ENCODE measurements around the gene SNED1. TPM values are rescaled to one million over a fixed set of nuclear protein-coding genes. Genes with fewer than 3 reads are reported as not detected.

The SNED1 gene
- total and polyA plus RNA-seq, 3 experiments from 2014 or later: 0.90 to 3.5 (median 1.8) TPM

DNA sequence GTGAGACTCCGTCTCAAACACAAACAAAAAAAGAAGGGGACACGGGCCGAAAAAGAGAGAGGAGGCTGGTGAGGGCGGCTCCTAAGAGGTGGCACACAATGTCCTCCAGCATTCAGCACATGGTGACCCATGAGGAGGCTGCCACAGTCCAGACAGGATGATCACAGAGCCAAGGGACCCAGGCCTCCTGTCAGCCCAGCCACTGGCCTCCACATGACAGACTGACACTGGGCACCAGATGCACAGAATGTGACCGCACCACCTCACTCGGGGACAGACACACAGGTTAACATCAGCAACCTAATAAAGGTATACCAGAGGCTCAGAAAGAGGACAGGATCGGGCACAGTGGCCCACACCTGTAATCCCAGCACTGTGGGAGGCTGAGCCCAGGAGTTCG, 129.8 kb downstream of the SNED1 start:
- no peak for DNase-seq
- no peaks in the 10 kb centered on the region for H3K9me3 Mint-ChIP-seq
- peak overlapping the region in 3 of 7 donors; percentile 54 to 59 (median 58) for H3K4me3 Mint-ChIP-seq
- Histone ChIP-seq H3K27ac (ENCODE audit: low read depth, low read length) (no peak overlapping the region), H3K4me1 (ENCODE audit: insufficient read depth, low read length) (peaks cover 8% of the 10 kb centered on the region), H3K27me3 (ENCODE audit: insufficient read depth, low read length, poor library complexity, severe bottlenecking) (no peaks in the 10 kb centered on the region), H3K4me3 (ENCODE audit: low read length) (no peak overlapping the region), H3K9me3 (ENCODE audit: low read length) (no peaks in the 10 kb centered on the region), H3K36me3 (ENCODE audit: insufficient read depth, low read length) (no peaks in the 10 kb centered on the region)
- peaks cover 20 to 47% (median 30%) of the 10 kb centered on the region in 3 donors for H3K4me1 Mint-ChIP-seq
- no peaks in the 10 kb centered on the region for H3K27me3 Mint-ChIP-seq
- H3K36me3 Mint-ChIP-seq: peaks cover 0 to 48% (median 11%) of the 10 kb centered on the region in 3 donors
- ChIA-PET CTCF (no interaction called here), POLR2A (no interaction called here)
- peak overlapping the region; percentile 82 to 94 (median 89) for H3K27ac Mint-ChIP-seq

DNA sequence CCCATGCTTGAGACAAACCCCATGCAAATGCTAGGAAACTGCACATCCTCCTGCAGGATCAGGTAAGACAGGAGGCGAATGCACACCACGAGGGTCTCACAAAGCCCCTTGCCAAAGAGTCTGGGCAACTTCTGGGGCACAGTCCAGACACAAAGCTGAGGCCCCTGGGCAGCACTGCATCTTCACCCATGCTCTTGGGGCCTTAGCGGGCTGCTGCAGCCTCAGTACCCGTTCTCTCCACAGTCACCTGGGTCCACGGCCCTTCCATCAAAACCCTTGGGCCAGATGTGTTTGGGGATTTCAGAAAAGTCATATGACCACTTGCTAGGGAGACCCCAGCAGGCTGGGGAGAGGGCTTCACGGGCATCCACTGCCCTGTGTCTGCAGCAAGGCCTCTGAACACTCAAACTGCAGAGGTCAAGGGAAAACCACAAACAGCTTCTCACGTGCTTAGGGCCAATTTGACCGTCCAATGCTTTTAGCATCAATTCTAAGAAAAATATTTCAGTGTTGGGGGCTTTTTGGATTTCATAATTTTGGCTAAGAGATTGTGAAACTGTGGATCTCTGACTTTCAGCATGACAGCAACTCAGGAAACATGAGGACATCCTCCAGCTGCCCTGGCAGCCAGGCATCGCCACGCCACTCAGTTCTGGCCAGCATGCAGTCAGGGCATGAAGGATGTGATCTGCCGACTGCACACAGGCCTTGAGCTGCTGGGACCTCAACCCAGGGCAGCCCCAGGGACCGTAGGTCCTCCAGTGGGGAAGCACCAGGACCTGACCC, 130.9 kb downstream of the SNED1 start:
- no peaks in the 10 kb centered on the region for H3K27me3 Mint-ChIP-seq
- Histone ChIP-seq H3K4me3 (ENCODE audit: low read length) (no peak overlapping the region), H3K36me3 (ENCODE audit: insufficient read depth, low read length) (no peaks in the 10 kb centered on the region), H3K27me3 (ENCODE audit: insufficient read depth, low read length, poor library complexity, severe bottlenecking) (no peaks in the 10 kb centered on the region), H3K27ac (ENCODE audit: low read depth, low read length) (no peak overlapping the region), H3K9me3 (ENCODE audit: low read length) (no peaks in the 10 kb centered on the region), H3K4me1 (ENCODE audit: insufficient read depth, low read length) (peaks cover 8% of the 10 kb centered on the region)
- DNase-seq: no peak
- H3K27ac Mint-ChIP-seq: peak overlapping the region; percentile 20 to 75 (median 58)
- H3K4me3 Mint-ChIP-seq: no peak overlapping the region
- H3K9me3 Mint-ChIP-seq: no peaks in the 10 kb centered on the region
- ChIA-PET CTCF (no interaction called here), POLR2A (interaction anchor here (1.2 kb wide), 1 partner anchor 22 kb away, joined by 3 read pairs; no protein-coding TSS in a partner anchor)
- H3K4me1 Mint-ChIP-seq: peaks cover 16 to 41% (median 24%) of the 10 kb centered on the region in 3 donors
- peaks cover 0 to 51% (median 9%) of the 10 kb centered on the region in 3 donors for H3K36me3 Mint-ChIP-seq

DNA sequence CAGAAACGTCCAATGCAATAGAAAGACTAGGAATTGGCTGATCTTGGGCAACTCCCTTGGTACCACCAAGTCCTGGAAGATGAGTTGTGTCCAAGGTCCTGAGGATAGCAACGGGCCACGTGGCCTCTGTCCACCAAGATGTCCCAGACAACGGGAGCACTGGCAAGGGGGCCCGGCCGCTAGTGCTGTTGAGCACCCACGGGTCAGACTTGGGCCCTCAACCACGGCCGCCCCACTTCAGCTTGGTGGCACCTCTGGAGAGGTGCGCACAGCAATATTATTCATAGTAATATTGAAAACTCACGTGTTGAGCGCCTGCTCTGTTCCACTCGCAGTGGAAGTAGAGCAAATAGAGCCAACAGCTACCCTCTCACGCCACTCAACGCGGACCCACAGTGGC, 131.9 kb downstream of the SNED1 start:
- DNase-seq: no peak
- peaks cover 0 to 60% (median 9%) of the 10 kb centered on the region in 3 donors for H3K36me3 Mint-ChIP-seq
- Histone ChIP-seq H3K27ac (ENCODE audit: low read depth, low read length) (no peak overlapping the region), H3K4me1 (ENCODE audit: insufficient read depth, low read length) (peaks cover 8% of the 10 kb centered on the region), H3K27me3 (ENCODE audit: insufficient read depth, low read length, poor library complexity, severe bottlenecking) (no peaks in the 10 kb centered on the region), H3K36me3 (ENCODE audit: insufficient read depth, low read length) (no peaks in the 10 kb centered on the region), H3K9me3 (ENCODE audit: low read length) (no peaks in the 10 kb centered on the region), H3K4me3 (ENCODE audit: low read length) (no peak overlapping the region)
- no peaks in the 10 kb centered on the region for H3K27me3 Mint-ChIP-seq
- H3K4me3 Mint-ChIP-seq: no peak overlapping the region
- H3K4me1 Mint-ChIP-seq: peaks cover 16 to 40% (median 24%) of the 10 kb centered on the region in 3 donors
- ChIA-PET CTCF (no interaction called here), POLR2A (interaction anchor here (1.2 kb wide), 1 partner anchor 21 kb away, joined by 3 read pairs; no protein-coding TSS in a partner anchor)
- H3K9me3 Mint-ChIP-seq: no peaks in the 10 kb centered on the region
- peak overlapping the region in 3 of 8 donors; percentile 37 to 78 (median 42) for H3K27ac Mint-ChIP-seq

DNA sequence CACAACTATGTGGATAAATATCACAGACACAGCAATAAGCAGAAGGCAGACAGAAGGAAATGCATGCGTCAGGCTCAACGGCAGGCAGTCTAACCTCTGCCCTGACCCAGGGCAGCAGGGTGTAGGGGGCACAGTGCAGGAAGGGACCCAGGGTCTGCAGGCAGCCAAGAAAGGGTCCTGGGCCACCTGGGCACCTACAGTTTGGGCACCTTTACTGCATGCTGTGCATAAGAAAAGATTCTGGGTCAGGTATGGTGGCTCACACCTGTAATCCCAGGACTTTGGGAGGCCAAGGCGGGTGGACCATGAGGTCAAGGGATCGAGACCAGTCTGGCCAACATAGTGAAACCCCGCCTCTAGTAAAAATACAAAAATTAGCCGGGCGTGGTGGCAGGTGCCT, 133.1 kb downstream of the SNED1 start:
- Histone ChIP-seq H3K9me3 (ENCODE audit: low read length) (no peaks in the 10 kb centered on the region), H3K27me3 (ENCODE audit: insufficient read depth, low read length, poor library complexity, severe bottlenecking) (no peaks in the 10 kb centered on the region), H3K36me3 (ENCODE audit: insufficient read depth, low read length) (no peaks in the 10 kb centered on the region), H3K4me1 (ENCODE audit: insufficient read depth, low read length) (peaks cover 8% of the 10 kb centered on the region), H3K4me3 (ENCODE audit: low read length) (no peak overlapping the region), H3K27ac (ENCODE audit: low read depth, low read length) (no peak overlapping the region)
- no peaks in the 10 kb centered on the region for H3K9me3 Mint-ChIP-seq
- no peak for DNase-seq
- H3K27ac Mint-ChIP-seq: no peak overlapping the region
- H3K27me3 Mint-ChIP-seq: no peaks in the 10 kb centered on the region
- H3K4me3 Mint-ChIP-seq: no peak overlapping the region
- ChIA-PET CTCF (no interaction called here), POLR2A (no interaction called here)
- peaks cover 0 to 64% (median 9%) of the 10 kb centered on the region in 3 donors for H3K36me3 Mint-ChIP-seq
- peaks cover 14 to 28% (median 15%) of the 10 kb centered on the region in 3 donors for H3K4me1 Mint-ChIP-seq

DNA sequence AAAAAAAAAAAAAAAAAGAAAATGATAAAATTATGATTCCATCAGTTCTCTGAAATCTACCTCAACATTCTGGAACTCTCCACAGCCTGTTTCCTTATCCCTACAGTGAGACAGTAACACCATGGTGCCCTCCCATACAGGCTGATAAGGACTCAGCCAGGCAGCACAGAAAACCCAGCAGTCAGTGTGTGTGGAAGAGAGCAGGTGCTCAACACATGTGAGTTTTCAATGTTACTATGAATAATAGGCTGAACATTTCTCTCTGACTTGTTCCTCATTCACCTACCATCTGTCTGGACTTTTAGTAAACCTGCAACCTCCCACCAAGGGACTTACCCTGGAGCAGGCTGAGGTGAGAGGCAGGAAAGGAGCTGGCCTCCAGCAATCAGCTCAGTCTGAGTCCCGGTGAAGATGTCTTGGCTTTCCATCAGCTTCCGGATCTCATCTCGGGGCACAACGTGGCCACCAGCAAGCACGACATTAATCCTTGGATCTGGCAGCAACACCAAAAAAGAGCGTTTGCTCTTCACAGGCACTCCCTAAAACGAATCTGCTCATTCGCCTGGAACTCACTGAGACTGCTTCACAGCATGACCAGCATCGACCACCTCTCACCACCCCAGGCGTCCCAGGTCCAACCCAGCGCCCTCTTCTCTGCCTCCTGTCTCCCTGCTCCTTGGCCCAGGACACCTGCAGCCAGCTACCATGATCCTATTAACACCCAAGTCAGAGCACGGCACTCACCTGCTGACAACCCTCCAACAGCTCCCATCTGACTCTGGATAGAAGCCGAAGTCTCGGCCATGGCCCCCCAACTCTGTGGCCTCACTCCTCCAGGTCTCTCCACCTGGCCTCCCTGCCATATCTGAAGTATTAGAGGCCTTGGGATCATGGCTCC, 134.4 kb downstream of the SNED1 start:
- Mint-ChIP-seq H3K36me3 (peaks cover 1 to 68% (median 7%) of the 10 kb centered on the region in 3 donors), H3K9me3 (no peaks in the 10 kb centered on the region), H3K27me3 (no peaks in the 10 kb centered on the region), H3K4me1 (peaks cover 7 to 15% (median 7%) of the 10 kb centered on the region in 3 donors), H3K27ac (peak overlapping the region in 2 of 8 donors; percentile 13 to 29), H3K4me3 (no peak overlapping the region)
- Histone ChIP-seq H3K27me3 (ENCODE audit: insufficient read depth, low read length, poor library complexity, severe bottlenecking) (no peaks in the 10 kb centered on the region), H3K27ac (ENCODE audit: low read depth, low read length) (no peak overlapping the region), H3K4me3 (ENCODE audit: low read length) (no peak overlapping the region), H3K9me3 (ENCODE audit: low read length) (no peaks in the 10 kb centered on the region), H3K4me1 (ENCODE audit: insufficient read depth, low read length) (peaks cover 8% of the 10 kb centered on the region), H3K36me3 (ENCODE audit: insufficient read depth, low read length) (peaks cover under 1% of the 10 kb centered on the region)
- POLR2A ChIA-PET: no interaction called here
- CTCF ChIA-PET: no interaction called here
- DNase-seq: no peak

DNA sequence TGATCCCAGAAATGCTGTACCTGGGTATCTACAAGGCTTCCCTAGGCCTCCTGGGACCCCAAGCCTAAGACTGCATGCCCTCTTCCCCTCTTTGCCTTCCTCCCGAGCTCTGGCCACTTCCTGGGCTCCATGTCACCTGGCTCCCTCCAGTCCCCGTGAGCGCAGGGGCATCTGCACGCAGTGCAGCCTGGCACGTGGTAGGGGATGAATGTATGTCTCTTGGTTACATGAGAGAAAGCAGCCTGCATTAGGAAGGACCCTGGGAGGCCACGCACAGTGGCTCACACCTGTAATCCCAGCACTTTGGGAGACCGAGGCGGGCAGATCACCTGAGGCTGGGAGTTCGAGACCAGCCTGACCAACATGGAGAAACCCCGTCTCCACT, 135.0 kb downstream of the SNED1 start:
- Mint-ChIP-seq H3K4me3 (no peak overlapping the region), H3K9me3 (no peaks in the 10 kb centered on the region), H3K27me3 (no peaks in the 10 kb centered on the region), H3K4me1 (peaks cover under 1 to 9% (median 2%) of the 10 kb centered on the region in 3 donors), H3K27ac (peak overlapping the region in 1 of 8 donors; percentile 13), H3K36me3 (peaks cover 4 to 75% (median 10%) of the 10 kb centered on the region in 3 donors)
- Histone ChIP-seq H3K27me3 (ENCODE audit: insufficient read depth, low read length, poor library complexity, severe bottlenecking) (no peaks in the 10 kb centered on the region), H3K9me3 (ENCODE audit: low read length) (no peaks in the 10 kb centered on the region), H3K36me3 (ENCODE audit: insufficient read depth, low read length) (peaks cover 5% of the 10 kb centered on the region), H3K4me3 (ENCODE audit: low read length) (no peak overlapping the region), H3K27ac (ENCODE audit: low read depth, low read length) (no peak overlapping the region), H3K4me1 (ENCODE audit: insufficient read depth, low read length) (peaks cover 1% of the 10 kb centered on the region)
- POLR2A ChIA-PET: no interaction called here
- DNase-seq: no peak
- CTCF ChIA-PET: no interaction called here

DNA sequence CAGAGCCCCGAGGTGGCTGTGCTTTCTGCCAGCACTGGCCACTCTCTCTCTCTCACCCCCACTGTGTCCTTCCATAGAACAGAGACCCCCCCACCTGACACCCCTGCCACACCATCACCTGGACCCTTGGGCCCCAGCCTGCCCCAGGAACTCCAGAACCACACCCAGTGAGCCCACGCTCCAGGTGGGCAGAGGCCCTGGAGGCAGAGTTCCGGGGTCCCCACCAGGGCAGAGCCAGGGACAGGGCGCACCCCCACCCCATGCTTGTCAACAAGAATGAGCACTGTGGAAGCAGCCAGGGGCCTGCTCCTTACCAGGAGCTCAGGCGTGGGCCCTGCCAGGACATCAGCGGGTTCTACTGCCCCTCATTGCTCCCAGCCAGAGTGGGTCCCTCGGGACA, 136.3 kb downstream of the SNED1 start:
- H3K4me3 Mint-ChIP-seq: no peak overlapping the region

More for the DNA sequence above, 136.3 kb downstream of the SNED1 start:
- Histone ChIP-seq H3K9me3 (ENCODE audit: low read length) (no peaks in the 10 kb centered on the region), H3K27ac (ENCODE audit: low read depth, low read length) (no peak overlapping the region), H3K4me1 (ENCODE audit: insufficient read depth, low read length) (no peaks in the 10 kb centered on the region), H3K4me3 (ENCODE audit: low read length) (no peak overlapping the region), H3K36me3 (ENCODE audit: insufficient read depth, low read length) (peaks cover 9% of the 10 kb centered on the region), H3K27me3 (ENCODE audit: insufficient read depth, low read length, poor library complexity, severe bottlenecking) (no peaks in the 10 kb centered on the region)
- Mint-ChIP-seq H3K36me3 (peaks cover 4 to 85% (median 18%) of the 10 kb centered on the region in 3 donors), H3K27ac (no peak overlapping the region), H3K4me1 (no peaks in the 10 kb centered on the region), H3K27me3 (no peaks in the 10 kb centered on the region), H3K9me3 (no peaks in the 10 kb centered on the region)
- POLR2A ChIA-PET: interaction anchor here (0.6 kb wide), 1 partner anchor 507 kb away, joined by 3 read pairs; no protein-coding TSS in a partner anchor
- no peak for DNase-seq
- CTCF ChIA-PET: no interaction called here
